GM21737 (cell line): ENCODE measurements around the gene RBM24.

Experiments used
- ATAC-seq: cut with Tn5 transposase; IDR thresholded peaks from one replicate; pipeline ENCODE4 v1.9.1; 2021; ENCODE audit warnings: mild to moderate bottlenecking, moderate library complexity; ENCODE audit not compliant: unreplicated experiment

Gene RBM24

GRCh38 chr6:17281100-17281496, at the start of gene RBM24:
TSS of gene RBM24 (plus strand) at chr6:17281361. CDS start at chr6:17281582, 221 bp downstream.
- ATAC-seq: no peak

GRCh38 chr6:17233531-17233930, 47.6 kb upstream of the RBM24 start:
- ATAC-seq: no peak

- no peak for ATAC-seq
Observed at GRCh38 chr6:17237246-17237645, 43.9 kb upstream of the RBM24 start.

GRCh38 chr6:17239260-17239659, 41.9 kb upstream of the RBM24 start:
- no peak for ATAC-seq

- no peak for ATAC-seq
Observed at GRCh38 chr6:17240803-17241500, 40.2 kb upstream of the RBM24 start.

- no peak for ATAC-seq
Observed at GRCh38 chr6:17242087-17242486, 39.1 kb upstream of the RBM24 start.

GRCh38 chr6:17250237-17250636, 30.9 kb upstream of the RBM24 start:
- no peak for ATAC-seq

- no peak for ATAC-seq
Observed at GRCh38 chr6:17251953-17252352, 29.2 kb upstream of the RBM24 start.

- ATAC-seq: no peak
Observed at GRCh38 chr6:17258749-17259148, 22.4 kb upstream of the RBM24 start.

GRCh38 chr6:17265570-17265969, 15.6 kb upstream of the RBM24 start:
- no peak for ATAC-seq

- ATAC-seq: no peak
Observed at GRCh38 chr6:17267566-17267965, 13.6 kb upstream of the RBM24 start.

GRCh38 chr6:17268114-17268513, 13.0 kb upstream of the RBM24 start:
- no peak for ATAC-seq

- no peak for ATAC-seq
Observed at GRCh38 chr6:17269840-17270239, 11.3 kb upstream of the RBM24 start.

GRCh38 chr6:17271628-17272027, 9.5 kb upstream of the RBM24 start:
- no peak for ATAC-seq

GRCh38 chr6:17276766-17277165, 4.4 kb upstream of the RBM24 start:
- ATAC-seq: no peak

- ATAC-seq: no peak
Observed at GRCh38 chr6:17277256-17277655, 3.9 kb upstream of the RBM24 start.

- no peak for ATAC-seq
Observed at GRCh38 chr6:17278289-17279063, 2.7 kb upstream of the RBM24 start.

GRCh38 chr6:17280138-17280537, 1.0 kb upstream of the RBM24 start:
- no peak for ATAC-seq

GRCh38 chr6:17280552-17281090, 540 bp upstream of the RBM24 start:
- ATAC-seq: no peak

GRCh38 chr6:17281497-17282481, 628 bp downstream of the RBM24 start:
- no peak for ATAC-seq

GRCh38 chr6:17283074-17283473, 1.9 kb downstream of the RBM24 start:
- no peak for ATAC-seq
